Karpas-422 (cell line): ENCODE results near the gene LRRC23. TPM values are rescaled to one million over a fixed set of nuclear protein-coding genes. Genes with fewer than 3 reads are reported as not detected.

Experiments
- DNase-seq: peaks from one replicate; pipeline ENCODE4 v3.0.0-alpha.2; 2015
- H2AFZ ChIP-seq: fragments of 200-600 bp; sonication (generic); 2 replicates; pipeline ENCODE4 v1.6.1; 2014; ENCODE audit warnings: antibody characterized with exemption, low read length, mixed read lengths
- H3K27ac ChIP-seq: fragments of 200-600 bp; sonication (generic); 2 replicates; pipeline ENCODE4 v1.5.1; 2014; ENCODE audit warnings: mild to moderate bottlenecking, low read length, moderate library complexity
- H3K27me3 ChIP-seq: fragments of 200-600 bp; sonication (generic); 2 replicates; pipeline ENCODE4 v1.6.1; 2014; ENCODE audit warnings: low read length, mixed read lengths
- H3K36me3 ChIP-seq: fragments of 200-600 bp; sonication (generic); 2 replicates; pipeline ENCODE4 v1.6.1; 2014; ENCODE audit warnings: low read length, mixed read lengths; ENCODE audit not compliant: insufficient read depth
- H3K4me1 ChIP-seq: fragments of 200-600 bp; sonication (generic); 2 replicates; pipeline ENCODE4 v1.6.1; 2014; ENCODE audit warnings: mild to moderate bottlenecking, low read length, mixed read lengths
- H3K4me2 ChIP-seq: fragments of 200-600 bp; sonication (generic); 2 replicates; pipeline ENCODE4 v1.6.1; 2014; ENCODE audit warnings: low read length, low read depth, mild to moderate bottlenecking; ENCODE audit not compliant: poor library complexity, severe bottlenecking
- H3K4me3 ChIP-seq: fragments of 200-600 bp; sonication (generic); 2 replicates; pipeline ENCODE4 v1.5.1; 2014; ENCODE audit warnings: mild to moderate bottlenecking, antibody characterized with exemption, low read length, mixed read lengths
- H3K79me2 ChIP-seq: fragments of 200-600 bp; sonication (generic); 2 replicates; pipeline ENCODE4 v1.6.1; 2014; ENCODE audit warnings: mild to moderate bottlenecking, low read length, mixed read lengths
- H3K9ac ChIP-seq: fragments of 200-600 bp; sonication (generic); 2 replicates; pipeline ENCODE4 v1.6.0; 2014; ENCODE audit warnings: low read length
- H3K9me2 ChIP-seq: fragments of 200-600 bp; sonication (generic), shearing (Covaris generic); replicated peaks from 2 replicates; pipeline ENCODE4 v1.6.0; 2014; ENCODE audit warnings: mild to moderate bottlenecking, low read length, moderate library complexity; ENCODE audit not compliant: insufficient read depth
- H3K9me3 ChIP-seq: fragments of 300-700, 200-600 bp; sonication (generic); 2 replicates; pipeline ENCODE4 v1.6.1; 2014; ENCODE audit warnings: low read length, mixed read lengths
- H4K20me1 ChIP-seq: fragments of 200-600 bp; sonication (generic); 2 replicates; pipeline ENCODE4 v1.6.1; 2014; ENCODE audit warnings: mild to moderate bottlenecking, antibody characterized with exemption, low read length, low read depth; ENCODE audit not compliant: insufficient read depth
- total RNA-seq: library from RNA; depleted of rRNA; stranded (reverse); fragments of >200 nt; shearing (Covaris generic); gene quantifications from 2 replicates; pipeline ENCODE4 v1.2.3, GENCODE V29; 2014; ENCODE audit warnings: low replicate concordance

The LRRC23 gene
- total RNA-seq, 1 experiment from 2014 or later: 9.7 TPM

DNA sequence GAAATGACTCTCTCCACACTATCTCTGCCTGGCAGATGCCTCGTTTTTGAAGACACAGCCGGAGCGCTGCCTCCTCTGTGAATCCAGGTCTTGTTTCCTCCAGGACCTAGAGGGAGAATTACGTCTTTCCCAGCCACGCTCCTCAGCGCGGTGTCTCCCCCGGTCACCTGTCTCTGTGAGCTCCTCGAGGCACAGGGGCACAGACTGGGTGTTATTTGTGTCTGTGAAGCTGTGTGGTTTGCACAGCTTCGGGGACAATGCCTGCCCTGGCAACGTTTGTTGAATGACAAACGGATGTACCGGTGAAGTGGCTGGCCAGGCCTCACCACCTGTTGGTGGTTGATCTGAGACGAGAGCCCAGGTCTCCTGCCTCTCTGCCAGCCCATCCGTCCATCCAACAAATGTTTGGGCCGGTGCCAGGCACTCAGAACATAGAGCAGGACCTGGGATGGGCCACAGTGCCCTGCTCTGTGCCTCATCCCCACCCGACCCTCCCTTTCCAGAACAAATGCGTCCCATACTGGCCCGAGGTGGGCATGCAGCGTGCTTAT, 52.6 kb downstream of the LRRC23 start:
- no peak for DNase-seq
- Histone ChIP-seq H3K36me3 (peaks cover 33% of the 10 kb centered on the region), H3K9me3 (no peaks in the 10 kb centered on the region), H3K79me2 (peaks cover 18% of the 10 kb centered on the region), H3K4me1 (peaks cover 100% of the 10 kb centered on the region), H3K9me2 (no peaks in the 10 kb centered on the region), H3K27me3 (no peaks in the 10 kb centered on the region), H3K9ac (peak overlapping the region; percentile 100), H2AFZ (no peak overlapping the region), H3K4me3 (no peak overlapping the region; the same call in 1 of the 2 replicates), H4K20me1 (peaks cover 26% of the 10 kb centered on the region; the same call in 1 of the 2 replicates), H3K4me2 (peak overlapping the region; percentile 83), H3K27ac (peak overlapping the region; percentile 97)

DNA sequence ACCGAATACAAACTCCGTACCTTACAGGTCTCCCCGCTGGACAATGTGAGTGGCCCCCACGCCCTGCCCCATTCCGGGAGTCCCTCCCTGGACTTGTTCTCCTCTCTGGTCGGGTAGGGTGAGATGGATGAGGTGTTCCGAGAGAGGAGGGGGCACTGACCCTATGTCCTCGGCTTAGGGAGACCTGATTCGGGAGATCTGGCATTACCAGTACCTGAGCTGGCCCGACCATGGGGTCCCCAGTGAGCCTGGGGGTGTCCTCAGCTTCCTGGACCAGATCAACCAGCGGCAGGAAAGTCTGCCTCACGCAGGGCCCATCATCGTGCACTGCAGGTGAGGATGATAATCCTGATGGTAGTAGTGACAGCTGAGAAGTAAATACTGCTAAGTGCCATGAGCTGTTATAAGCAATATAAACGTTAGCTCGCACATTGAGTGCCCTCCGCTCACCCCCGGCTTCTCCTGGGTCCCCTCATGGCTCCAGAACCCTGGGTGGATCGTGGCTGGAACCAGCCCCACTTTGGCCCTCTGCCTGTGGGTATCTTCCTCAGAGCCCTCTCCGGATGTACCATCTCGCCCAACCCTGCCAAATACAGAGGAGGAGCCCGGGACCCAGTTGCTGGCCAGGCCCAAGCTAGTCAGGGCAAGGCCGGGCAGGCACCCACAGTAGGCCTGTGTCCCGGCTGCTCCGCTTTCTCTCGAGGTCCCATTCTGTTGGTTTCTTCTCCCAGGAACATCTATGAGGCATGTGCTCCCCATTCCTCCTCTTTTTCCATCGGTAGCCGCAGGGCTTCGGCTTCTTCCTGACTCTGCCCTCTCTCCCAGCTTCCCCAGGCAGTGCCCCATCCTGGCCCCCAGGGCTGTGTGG, 53.4 kb downstream of the LRRC23 start:
- Histone ChIP-seq H3K9ac (peak overlapping the region; percentile 50), H3K9me3 (no peaks in the 10 kb centered on the region), H3K9me2 (no peaks in the 10 kb centered on the region), H4K20me1 (peaks cover 26% of the 10 kb centered on the region; the same call in 1 of the 2 replicates), H3K4me2 (peak overlapping the region; percentile 83), H3K79me2 (peaks cover 10% of the 10 kb centered on the region), H3K27ac (peak overlapping the region; percentile 84), H3K4me1 (peaks cover 94% of the 10 kb centered on the region), H2AFZ (no peak overlapping the region), H3K36me3 (peaks cover 27% of the 10 kb centered on the region; the same call in 1 of the 2 replicates), H3K27me3 (no peaks in the 10 kb centered on the region), H3K4me3 (peak overlapping the region; percentile 43; the same call in 1 of the 2 replicates)
- no peak for DNase-seq

- Histone ChIP-seq H3K9me3 (no peaks in the 10 kb centered on the region), H4K20me1 (peaks cover 26% of the 10 kb centered on the region; the same call in 1 of the 2 replicates), H2AFZ (no peak overlapping the region), H3K4me2 (peak overlapping the region; percentile 83), H3K9ac (peak overlapping the region; percentile 50), H3K79me2 (peaks cover 8% of the 10 kb centered on the region; the same call in 1 of the 2 replicates), H3K4me3 (peak overlapping the region; percentile 43), H3K36me3 (peaks cover 27% of the 10 kb centered on the region; the same call in 1 of the 2 replicates), H3K9me2 (no peaks in the 10 kb centered on the region), H3K4me1 (peaks cover 88% of the 10 kb centered on the region), H3K27me3 (no peaks in the 10 kb centered on the region), H3K27ac (peak overlapping the region; percentile 84)
- no peak for DNase-seq
Observed at GRCh38 chr12:6958609-6959057, 54.0 kb downstream of the LRRC23 start.

DNA sequence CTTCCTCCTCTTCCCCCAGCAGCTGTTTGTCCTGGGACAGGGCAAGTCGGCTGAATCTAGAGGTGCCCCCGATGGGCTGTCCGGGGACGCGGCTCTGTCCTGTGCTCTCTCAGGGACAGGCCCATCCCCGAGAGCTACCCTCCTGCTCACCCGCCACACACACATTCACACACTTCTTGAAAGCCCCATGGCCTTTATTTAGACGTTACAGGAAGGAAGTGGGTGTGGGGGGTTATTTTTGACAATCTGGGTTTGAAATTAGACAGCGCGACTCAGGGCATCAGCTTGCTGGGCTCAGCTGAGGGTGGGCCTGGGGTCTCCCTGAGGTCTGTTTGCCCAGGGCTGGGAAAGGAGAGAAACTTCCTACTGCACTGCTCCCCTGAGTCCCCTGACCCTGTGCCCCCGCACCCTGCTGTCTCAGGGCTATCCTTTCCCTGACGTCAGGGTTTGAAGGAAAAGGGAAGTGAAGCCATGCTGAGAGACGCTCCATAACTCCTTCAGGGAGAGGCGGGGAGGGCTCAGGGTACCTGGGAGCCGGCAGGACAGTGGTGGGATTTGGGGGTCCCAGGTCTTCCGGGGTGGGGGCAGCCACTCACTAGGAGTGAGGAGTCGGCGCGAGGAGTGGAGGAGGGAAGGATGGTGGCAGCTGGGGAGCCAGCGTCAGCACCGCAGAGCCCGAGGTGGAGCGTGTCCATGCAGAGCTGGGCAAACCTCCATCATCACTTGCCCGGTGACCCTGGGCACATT, 54.6 kb downstream of the LRRC23 start:
- H3K79me2 ChIP-seq: peaks cover 6% of the 10 kb centered on the region; the same call in 1 of the 2 replicates
- H3K9ac ChIP-seq: peak overlapping the region; percentile 50
- H3K4me3 ChIP-seq: peak overlapping the region; percentile 43
- H3K4me1 ChIP-seq: peaks cover 82% of the 10 kb centered on the region
- H3K4me2 ChIP-seq: peak overlapping the region; percentile 83
- peaks cover 24% of the 10 kb centered on the region; the same call in 1 of the 2 replicates for H4K20me1 ChIP-seq
- H3K27ac ChIP-seq: peak overlapping the region; percentile 84
- peaks cover 27% of the 10 kb centered on the region; the same call in 1 of the 2 replicates for H3K36me3 ChIP-seq
- H2AFZ ChIP-seq: no peak overlapping the region
- no peaks in the 10 kb centered on the region for H3K9me3 ChIP-seq
- peak; percentile 82 for DNase-seq
- no peaks in the 10 kb centered on the region for H3K27me3 ChIP-seq
- H3K9me2 ChIP-seq: no peaks in the 10 kb centered on the region

GRCh38 chr12:6959805-6960592, 55.4 kb downstream of the LRRC23 start:
- no peaks in the 10 kb centered on the region for H3K9me2 ChIP-seq
- H3K79me2 ChIP-seq: no peaks in the 10 kb centered on the region
- peaks cover 82% of the 10 kb centered on the region for H3K4me1 ChIP-seq
- H3K27me3 ChIP-seq: no peaks in the 10 kb centered on the region
- H3K36me3 ChIP-seq: peaks cover 23% of the 10 kb centered on the region; the same call in 1 of the 2 replicates
- no peak overlapping the region for H3K4me3 ChIP-seq
- peaks cover 16% of the 10 kb centered on the region; the same call in 1 of the 2 replicates for H4K20me1 ChIP-seq
- H3K27ac ChIP-seq: peak overlapping the region; percentile 84
- no peaks in the 10 kb centered on the region for H3K9me3 ChIP-seq
- DNase-seq: no peak
- H3K4me2 ChIP-seq: peak overlapping the region; percentile 83
- H2AFZ ChIP-seq: no peak overlapping the region
- peak overlapping the region; percentile 50 for H3K9ac ChIP-seq

DNA sequence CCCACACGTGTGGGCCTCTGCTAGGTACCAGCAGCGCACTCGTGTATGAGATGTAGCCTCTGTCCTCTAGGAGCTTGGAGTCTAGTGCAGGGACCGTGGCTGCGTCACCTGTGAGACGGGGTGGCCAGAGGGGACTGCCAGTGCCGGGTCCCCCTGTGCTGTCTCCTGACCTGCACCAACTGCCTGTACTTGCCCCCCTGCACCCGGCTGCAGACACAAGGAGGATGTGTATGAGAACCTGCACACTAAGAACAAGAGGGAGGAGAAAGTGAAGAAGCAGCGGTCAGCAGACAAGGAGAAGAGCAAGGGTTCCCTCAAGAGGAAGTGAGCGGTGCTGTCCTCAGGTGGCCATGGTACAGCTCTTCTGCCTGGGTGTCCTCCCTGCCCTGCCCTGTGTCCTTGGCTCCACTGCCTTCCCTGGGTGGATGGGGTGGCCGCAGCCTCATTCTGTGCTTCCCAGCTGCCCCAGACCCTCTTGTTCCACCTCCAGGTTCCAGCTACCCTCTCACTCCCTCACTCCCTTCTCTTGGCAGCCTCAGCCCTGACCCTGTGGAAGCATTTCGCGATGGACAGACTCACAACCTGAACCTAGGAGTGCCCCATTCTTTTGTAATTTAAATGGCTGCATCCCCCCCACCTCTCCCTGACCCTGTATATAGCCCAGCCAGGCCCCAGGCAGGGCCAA, 56.1 kb downstream of the LRRC23 start:
- Histone ChIP-seq H2AFZ (no peak overlapping the region), H3K79me2 (no peaks in the 10 kb centered on the region)

DNA sequence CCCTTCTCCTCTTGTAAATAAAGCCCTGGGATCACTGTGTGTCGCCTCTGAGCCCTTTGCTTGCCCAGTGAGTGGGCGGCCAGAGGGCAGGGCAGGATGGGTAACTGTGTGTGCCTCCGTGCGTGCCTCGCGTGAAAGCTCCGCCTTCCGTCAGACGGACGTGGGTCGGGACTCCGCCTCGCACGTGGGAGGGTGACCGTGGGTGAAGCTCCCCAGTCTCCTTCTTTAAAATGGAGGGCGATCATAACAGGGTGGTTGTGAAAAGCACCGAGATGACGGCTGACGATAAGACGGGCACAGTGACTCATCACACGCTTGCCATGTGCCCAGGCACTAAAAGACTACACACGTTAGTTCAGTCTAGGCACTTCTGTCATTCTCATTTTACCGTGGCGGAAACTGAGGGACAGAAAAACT, 56.7 kb downstream of the LRRC23 start:
- peaks cover 23% of the 10 kb centered on the region; the same call in 1 of the 2 replicates for H3K36me3 ChIP-seq
- H2AFZ ChIP-seq: no peak overlapping the region

More for the DNA sequence above, 56.1 kb downstream of the LRRC23 start:
- Histone ChIP-seq H4K20me1 (peaks cover 14% of the 10 kb centered on the region; the same call in 1 of the 2 replicates), H3K27ac (peak overlapping the region; percentile 79), H3K9ac (peak overlapping the region; percentile 44), H3K4me1 (peaks cover 81% of the 10 kb centered on the region), H3K9me2 (no peaks in the 10 kb centered on the region), H3K9me3 (no peaks in the 10 kb centered on the region), H3K4me3 (no peak overlapping the region; the same call in 1 of the 2 replicates), H3K4me2 (peak overlapping the region; percentile 38), H3K27me3 (no peaks in the 10 kb centered on the region), H3K36me3 (peaks cover 21% of the 10 kb centered on the region; the same call in 1 of the 2 replicates)
- no peak for DNase-seq

More for the DNA sequence above, 56.7 kb downstream of the LRRC23 start:
- Histone ChIP-seq H3K27ac (peak overlapping the region; percentile 79), H3K9me3 (no peaks in the 10 kb centered on the region), H3K9me2 (no peaks in the 10 kb centered on the region), H3K4me1 (peaks cover 77% of the 10 kb centered on the region), H3K4me3 (no peak overlapping the region; the same call in 1 of the 2 replicates), H4K20me1 (peaks cover 14% of the 10 kb centered on the region; the same call in 1 of the 2 replicates), H3K9ac (peak overlapping the region; percentile 44), H3K79me2 (no peaks in the 10 kb centered on the region), H3K27me3 (no peaks in the 10 kb centered on the region), H3K4me2 (peak overlapping the region; percentile 38)
- DNase-seq: peak; percentile 75
